Measurements from ENCODE around the gene WDFY4.

GRCh38 chr10:48976196-48976595 lies 291.5 kb downstream of the WDFY4 start:
- no peak for TF ChIP-seq ZNF23 (tag by site-specific recombination; IDR thresholded peaks at IDR 0.05; ENCODE audit: borderline replicate concordance)
- TF ChIP-seq ZNF544 (tag by site-specific recombination; IDR thresholded peaks at IDR 0.05) = no peak
- TF ChIP-seq, protein P1, sequence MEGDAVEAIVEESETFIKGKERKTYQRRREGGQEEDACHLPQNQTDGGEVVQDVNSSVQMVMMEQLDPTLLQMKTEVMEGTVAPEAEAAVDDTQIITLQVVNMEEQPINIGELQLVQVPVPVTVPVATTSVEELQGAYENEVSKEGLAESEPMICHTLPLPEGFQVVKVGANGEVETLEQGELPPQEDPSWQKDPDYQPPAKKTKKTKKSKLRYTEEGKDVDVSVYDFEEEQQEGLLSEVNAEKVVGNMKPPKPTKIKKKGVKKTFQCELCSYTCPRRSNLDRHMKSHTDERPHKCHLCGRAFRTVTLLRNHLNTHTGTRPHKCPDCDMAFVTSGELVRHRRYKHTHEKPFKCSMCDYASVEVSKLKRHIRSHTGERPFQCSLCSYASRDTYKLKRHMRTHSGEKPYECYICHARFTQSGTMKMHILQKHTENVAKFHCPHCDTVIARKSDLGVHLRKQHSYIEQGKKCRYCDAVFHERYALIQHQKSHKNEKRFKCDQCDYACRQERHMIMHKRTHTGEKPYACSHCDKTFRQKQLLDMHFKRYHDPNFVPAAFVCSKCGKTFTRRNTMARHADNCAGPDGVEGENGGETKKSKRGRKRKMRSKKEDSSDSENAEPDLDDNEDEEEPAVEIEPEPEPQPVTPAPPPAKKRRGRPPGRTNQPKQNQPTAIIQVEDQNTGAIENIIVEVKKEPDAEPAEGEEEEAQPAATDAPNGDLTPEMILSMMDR (tag by site-specific recombination; IDR thresholded peaks at IDR 0.05) = no peak
- TF ChIP-seq RBAK (tag by site-specific recombination; IDR thresholded peaks at IDR 0.05) = no peak
- TF ChIP-seq, protein P2, sequence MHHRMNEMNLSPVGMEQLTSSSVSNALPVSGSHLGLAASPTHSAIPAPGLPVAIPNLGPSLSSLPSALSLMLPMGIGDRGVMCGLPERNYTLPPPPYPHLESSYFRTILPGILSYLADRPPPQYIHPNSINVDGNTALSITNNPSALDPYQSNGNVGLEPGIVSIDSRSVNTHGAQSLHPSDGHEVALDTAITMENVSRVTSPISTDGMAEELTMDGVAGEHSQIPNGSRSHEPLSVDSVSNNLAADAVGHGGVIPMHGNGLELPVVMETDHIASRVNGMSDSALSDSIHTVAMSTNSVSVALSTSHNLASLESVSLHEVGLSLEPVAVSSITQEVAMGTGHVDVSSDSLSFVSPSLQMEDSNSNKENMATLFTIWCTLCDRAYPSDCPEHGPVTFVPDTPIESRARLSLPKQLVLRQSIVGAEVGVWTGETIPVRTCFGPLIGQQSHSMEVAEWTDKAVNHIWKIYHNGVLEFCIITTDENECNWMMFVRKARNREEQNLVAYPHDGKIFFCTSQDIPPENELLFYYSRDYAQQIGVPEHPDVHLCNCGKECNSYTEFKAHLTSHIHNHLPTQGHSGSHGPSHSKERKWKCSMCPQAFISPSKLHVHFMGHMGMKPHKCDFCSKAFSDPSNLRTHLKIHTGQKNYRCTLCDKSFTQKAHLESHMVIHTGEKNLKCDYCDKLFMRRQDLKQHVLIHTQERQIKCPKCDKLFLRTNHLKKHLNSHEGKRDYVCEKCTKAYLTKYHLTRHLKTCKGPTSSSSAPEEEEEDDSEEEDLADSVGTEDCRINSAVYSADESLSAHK (tag by site-specific recombination; IDR thresholded peaks at IDR 0.05) = no peak
- TF ChIP-seq ZNF510 (tag by site-specific recombination; IDR thresholded peaks at IDR 0.05; ENCODE audit: insufficient replicate concordance) = no peak
- TF ChIP-seq ZNF768 (tag by site-specific recombination; IDR thresholded peaks at IDR 0.05) = no peak
- no peak for TF ChIP-seq KLF16 (tag by site-specific recombination; IDR thresholded peaks at IDR 0.05)
- TF ChIP-seq, protein P3, sequence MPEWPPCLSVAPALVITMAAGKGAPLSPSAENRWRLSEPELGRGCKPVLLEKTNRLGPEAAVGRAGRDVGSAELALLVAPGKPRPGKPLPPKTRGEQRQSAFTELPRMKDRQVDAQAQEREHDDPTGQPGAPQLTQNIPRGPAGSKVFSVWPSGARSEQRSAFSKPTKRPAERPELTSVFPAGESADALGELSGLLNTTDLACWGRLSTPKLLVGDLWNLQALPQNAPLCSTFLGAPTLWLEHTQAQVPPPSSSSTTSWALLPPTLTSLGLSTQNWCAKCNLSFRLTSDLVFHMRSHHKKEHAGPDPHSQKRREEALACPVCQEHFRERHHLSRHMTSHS (tag by site-specific recombination; IDR thresholded peaks at IDR 0.05) = no peak
- no peak for TF ChIP-seq YY1 (tag by site-specific recombination; IDR thresholded peaks at IDR 0.05)
- no peak for TF ChIP-seq ZNF426 (tag by site-specific recombination; IDR thresholded peaks at IDR 0.05)

Measured in HEK293 (cell line).